GM21423 (cell line): ENCODE data around the gene DCPS.
A peak's percentile ranks its signal among the peaks of the same experiment; 100 is the strongest.
"Not testable (repeated sequence)": the region's sequence is repeated elsewhere in the genome, so short reads cannot be mapped to it uniquely, and the experiment has no call there.

Experiments used
- ATAC-seq: cut with Tn5 transposase; IDR thresholded peaks from one replicate; pipeline ENCODE4 v1.9.1; 2021; ENCODE audit warnings: mild to moderate bottlenecking, moderate library complexity; ENCODE audit not compliant: unreplicated experiment

DCPS gene

DNA sequence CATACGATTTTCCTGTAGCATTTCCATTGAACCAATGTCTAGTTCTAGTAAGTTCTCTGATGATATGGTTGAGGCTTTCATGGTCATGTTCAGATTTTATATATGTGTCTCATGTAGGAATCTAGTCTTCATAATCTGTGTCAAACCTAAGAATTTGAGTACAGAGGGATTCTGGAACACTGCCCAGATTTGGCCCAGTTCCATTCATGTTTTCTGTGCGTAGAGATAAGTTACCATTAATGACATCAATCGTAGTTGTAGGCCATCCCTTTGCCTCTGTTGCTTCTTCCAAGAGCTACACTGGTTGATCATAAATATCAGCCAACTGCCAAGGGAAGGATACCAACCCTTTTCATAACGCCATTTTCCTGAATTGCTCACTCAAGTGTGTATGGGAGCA is 74.9 kb downstream of the DCPS start:
- ATAC-seq: no peak

DNA sequence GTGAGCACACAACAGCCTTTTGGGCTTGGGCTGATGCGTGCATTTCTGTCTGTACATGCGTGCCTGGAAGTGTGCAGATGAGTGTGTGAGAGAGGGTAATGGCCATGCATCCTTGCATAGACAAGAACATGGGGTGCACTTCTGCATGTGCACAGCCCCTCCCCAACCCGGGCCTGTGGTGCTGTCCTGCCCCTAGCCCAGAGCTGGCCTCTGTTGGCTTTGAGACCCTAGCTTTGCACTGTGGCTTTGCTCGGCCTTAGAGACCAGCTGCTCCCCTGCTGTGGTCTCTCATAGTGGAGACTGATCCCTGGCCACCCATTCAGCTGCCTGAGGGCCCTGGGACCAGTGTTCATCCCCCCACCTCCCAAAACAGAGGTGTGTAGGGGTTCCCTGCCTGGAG is 77.0 kb downstream of the DCPS start:
- ATAC-seq: no peak

DNA sequence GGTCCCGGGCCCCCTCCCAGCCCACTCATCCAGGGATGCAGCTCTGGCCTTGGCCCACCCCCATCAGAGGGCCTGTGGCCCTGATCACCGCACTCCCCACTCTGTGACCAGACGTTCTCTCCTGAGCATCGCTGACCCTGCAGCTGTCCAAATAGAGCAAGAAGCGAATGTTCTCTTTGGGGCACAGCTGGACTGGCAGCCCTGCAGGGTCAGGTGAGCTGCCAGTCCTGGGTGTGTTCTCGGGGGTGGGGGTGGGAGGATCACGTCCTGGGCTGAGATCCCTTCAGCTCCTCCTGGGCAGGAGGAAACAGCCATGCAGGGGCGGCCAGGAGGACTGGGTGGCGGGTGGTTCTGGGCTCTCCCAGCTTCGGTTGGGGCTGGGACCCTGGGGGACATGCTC is 78.1 kb downstream of the DCPS start:
- not testable (repeated sequence) for ATAC-seq

DNA sequence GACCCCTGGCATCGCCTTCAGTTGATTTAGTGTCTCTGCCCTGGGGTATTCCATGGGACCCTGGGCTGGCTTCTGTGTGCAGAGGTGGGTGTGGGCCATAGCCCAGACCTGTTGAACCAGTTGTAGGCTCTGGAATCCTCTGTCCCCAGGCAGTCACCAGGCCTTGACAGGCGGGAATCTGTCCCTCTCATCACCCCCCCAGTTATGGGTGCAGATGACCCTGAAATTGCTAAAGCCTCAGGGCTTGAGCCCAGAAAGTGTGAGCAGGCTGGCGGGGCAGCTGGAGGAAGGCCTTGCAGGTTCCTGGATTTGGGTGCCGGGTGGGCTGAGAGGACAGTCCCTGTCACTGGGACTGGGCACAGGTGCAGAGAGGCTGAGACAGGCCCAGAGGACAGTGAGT is 78.8 kb downstream of the DCPS start:
- ATAC-seq: not testable (repeated sequence)

DNA sequence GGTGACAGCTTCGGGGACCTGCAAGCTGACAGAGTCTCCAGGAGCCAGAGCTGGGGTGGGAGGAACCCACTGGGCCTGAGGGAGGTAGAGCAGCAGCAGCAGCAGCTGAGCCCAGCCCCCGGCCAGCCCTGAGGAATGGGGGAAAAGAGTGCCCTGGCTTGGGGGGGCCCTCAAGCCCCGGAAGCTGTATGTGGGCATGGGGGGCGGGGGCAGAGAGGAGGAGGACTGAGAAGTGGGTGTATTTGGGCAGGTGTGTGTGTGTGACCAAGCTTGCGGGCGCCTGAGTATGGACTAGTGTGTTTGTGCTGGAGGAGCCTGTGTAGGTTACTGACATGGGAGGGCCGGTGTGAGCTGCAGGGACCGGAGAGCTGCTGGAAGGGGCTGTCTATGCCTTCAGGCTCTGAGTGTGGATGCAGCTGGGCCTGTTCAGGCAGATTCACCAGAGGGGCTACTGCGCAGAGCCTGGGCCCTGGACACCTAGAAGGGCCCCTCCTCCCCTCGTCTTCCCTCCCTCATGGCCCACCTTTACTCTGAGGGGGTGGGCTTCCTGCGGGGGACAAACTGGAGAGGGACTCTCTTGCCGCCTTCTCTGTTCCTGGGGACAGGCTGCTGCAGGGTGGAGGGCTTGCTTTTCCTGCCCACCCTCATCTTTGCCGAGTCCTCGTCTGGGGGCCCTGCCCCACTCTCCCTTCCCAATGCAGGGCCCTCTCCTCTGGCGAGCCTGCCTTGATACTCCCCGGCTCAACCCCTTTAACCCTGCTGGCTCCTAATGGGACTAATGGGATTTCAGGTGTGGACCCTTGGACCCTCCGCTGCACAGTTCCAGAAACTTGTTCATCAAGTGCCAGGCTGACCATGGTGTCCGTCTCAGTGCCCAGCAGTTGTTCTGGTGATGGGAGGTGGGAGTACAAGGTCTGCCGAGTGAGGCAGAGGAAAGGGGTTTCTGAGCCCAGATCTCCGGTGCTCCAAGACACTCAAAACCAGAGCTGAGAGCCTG is 79.8 kb downstream of the DCPS start:
- no peak for ATAC-seq

DNA sequence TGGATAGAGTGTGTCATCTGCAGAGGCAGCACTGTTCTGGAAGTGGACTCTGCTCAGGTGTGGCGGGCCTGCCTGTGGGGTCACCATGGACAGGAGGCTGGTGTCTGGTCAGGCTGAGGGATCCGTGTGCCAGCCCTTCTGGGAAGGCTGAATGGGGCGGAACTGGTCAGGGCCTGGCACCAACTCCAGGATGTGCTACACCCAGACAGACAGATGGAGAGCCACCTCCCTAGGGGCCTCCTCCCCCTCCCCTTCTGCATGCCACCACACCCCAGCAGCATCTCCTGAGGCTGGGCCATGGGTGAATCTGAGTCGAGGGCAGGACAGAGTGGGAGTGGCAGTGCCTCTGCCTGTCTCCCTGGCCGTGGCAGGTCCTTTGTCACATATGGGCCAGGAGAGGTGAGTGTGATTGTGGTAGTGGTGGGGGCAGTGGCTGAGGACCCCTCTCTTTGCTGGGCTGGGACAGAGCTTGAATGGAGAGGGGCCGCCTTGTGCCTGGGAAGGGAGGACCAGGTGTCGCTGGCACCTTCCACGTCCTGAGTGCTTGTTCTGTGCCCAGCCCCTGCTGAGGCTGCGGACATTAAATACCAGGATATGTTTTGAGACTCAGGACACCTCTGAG is 80.7 kb downstream of the DCPS start:
- ATAC-seq: no peak

DNA sequence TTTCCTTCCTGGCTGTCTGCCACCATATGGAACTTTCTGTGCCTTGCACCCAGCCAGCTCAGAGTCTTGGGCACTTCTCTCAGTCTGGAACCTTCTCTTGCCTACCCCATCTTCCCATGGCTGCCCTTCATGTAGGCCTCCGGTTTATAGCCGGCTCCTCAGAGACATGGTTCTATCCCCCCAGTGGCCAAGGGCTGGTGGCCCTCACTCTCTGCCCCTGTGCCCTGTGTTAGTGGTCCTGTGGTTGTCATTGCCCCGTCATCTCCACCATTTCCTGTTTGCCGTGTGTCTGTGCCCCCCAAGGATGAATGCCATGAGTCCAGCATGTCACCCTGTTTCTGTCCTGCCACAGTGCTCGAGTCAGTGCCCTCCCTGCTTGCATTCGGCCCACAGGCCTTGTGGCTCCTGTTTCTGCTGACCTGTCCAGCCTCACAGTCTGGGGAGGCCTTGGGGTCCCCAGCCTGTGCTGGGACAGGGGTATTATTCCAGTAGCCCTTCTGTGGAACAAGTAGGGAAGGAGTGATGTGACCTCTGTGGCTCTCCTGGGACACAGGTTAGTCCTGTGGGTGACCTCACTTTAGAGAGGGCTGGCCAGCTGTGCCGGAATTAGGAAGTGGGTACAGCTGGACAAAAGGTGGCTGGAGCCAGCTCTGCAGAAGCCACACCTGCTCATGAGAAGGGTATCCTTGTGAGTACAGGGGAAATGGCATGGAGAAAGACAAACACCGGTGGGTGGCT is 82.3 kb downstream of the DCPS start:
- no peak for ATAC-seq

DNA sequence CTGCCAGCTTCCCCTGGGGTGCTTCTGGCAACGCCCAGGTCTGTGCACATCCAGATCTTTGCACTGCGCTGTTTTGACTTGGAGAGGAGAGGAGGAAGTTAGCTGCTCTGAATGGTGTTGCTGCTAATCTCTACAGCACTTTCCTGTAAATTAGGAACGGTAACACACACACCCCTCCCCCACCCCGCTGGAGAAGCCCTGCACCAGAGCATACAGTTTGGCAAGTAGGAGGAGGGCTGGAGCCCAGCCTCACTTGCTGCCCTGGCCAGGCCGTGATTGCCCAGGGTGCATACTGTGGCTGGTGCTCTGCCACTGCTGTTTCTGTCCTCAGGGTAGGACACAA is 82.8 kb downstream of the DCPS start:
- ATAC-seq: not testable (repeated sequence)

DNA sequence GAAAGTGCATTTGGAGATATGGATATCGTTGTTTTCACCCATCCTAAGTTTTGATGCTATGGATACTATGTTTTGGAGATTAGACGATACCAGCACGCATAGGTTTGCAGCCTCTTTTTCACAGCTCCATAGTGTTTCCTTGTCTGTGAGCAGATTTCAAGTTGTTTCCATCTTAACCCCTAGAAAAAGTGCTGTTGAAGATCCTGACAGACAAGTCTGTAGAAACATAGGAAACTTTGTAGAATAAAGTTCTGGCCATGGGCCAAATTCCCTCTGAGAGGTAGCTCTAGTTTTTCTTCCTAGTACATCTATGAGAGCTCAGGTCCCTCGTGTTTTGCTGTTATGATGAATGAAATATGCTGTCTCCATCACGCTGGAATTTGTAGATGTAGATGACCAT is 84.0 kb downstream of the DCPS start:
- ATAC-seq: no peak

DNA sequence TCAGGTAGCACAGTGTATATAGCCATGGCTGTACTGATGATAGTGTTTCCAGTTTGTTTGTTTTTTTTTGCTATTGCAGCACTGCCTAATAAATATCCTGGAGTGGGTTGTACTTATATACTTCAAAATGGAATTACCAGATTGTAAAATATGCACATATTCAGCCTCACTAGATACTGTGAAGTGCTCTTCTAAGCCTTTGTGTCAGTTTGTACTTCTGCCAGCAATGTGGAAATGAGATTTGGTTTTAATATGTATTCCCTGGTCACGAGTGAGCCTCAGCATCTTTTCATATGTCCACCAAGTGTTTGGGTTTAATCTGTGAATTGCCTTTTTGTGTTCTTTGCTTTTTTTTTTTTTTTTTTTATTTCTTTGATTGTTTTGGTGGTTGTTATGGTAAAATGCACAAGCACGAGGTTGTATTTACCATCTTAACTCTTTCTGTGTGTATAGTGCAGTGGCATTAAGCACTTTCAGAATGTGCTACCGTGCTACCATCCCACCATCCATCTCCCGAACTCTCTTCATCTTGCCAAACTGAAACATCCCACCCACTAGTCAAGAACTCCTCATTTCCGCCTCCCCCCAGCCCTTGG is 86.5 kb downstream of the DCPS start:
- ATAC-seq: no peak

DNA sequence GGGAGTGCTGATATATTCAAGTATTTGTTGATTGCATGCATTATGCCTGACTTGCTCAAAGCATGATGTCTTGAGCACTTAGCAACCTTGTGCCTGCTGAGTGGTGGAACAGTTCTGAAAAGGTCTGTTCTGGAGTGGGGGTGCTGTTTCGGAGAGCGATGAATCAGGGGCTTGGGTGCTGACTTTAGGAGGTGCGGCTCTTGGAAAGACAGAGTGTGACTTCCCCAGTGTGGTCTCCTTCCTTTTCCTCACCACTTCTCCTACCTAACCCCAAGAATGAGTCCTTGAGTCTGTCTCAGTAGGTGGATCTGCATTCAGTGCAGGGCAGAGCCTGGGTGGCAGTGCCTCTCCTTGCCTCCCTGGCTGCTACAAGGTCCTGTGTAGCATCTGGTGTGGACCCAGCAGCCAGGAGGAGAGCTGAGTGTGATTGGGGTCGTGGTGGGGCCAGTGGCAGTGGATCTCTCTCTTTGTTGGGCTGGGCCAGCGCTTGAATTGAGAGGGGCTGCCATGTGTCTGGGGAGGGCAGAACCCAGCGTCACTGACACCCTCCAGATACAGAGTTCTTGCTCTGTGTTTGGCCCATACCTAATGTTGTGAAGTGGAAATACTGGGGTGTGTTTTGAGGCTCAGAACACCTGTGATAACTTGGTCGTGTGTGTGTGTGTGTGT is 87.6 kb downstream of the DCPS start:
- ATAC-seq: no peak

DNA sequence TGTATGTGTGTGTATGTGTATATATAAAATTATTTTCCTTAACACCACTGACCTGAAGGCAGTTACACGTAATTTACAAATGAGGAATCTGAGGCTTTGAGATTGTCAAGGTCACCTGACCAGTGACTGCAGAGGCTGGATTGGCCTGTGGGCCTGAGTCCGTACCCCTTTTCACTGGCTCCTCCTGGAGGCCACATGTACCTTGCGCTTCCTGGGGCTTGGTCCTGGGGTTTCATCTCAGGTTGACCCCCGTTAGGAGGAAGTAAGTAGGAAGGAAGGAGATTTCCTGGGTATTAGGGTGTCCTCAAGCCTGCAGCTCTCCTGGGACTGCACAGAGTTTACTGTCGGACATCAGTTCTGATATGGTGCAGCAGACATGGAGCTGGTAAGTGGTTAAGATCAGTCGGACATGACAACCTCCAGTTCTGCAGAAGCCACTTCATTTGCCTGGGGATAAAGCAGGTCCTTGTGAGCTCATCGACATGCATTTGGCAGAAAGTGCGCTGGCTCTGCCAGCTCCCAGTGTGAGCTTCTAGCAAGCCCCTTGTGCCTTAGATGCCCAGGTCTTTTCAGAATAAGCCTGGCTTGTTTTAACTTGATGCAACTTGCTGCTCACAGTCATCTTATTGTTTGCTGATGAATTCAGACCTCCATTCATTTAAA is 88.2 kb downstream of the DCPS start:
- peak; percentile 91 for ATAC-seq

DNA sequence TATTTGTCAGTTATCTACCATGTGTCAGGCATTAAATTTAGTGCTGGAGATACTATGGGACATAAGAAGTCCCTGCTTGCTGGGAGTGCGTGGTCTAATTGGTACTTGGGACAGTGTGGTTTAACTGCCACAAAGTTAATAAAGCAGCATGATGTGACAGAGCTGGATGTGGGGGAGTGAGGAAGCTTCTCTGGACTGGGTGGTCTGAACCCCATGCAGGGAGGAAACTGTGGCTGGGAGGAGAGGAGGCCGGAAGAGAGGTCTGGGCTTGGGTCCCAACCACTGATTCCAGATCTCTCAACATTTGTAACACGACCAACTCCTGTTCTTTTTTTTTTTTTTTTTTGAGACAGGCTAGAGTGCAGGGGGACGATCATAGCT is 88.8 kb downstream of the DCPS start:
- ATAC-seq: peak; percentile 26

DNA sequence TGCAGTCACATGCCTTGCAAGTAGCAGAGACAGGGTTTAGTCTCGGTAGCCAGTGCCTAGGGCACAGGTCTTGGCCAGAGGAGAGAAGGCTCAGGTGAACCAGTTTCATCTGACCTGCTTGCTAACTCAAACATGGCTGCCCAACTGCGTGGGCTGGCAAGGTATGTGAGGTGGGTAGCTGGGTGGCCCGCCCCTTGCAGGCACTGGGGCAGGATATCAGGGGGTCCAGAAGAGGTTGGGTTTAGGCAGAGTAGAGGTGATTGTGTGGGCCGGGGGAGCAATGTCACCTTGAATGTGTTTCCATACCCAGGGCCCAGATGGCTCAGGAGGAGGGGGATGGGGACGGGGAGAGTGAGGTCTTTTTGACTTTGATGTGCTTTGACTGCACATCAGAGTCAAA is 89.3 kb downstream of the DCPS start:
- ATAC-seq: no peak

DNA sequence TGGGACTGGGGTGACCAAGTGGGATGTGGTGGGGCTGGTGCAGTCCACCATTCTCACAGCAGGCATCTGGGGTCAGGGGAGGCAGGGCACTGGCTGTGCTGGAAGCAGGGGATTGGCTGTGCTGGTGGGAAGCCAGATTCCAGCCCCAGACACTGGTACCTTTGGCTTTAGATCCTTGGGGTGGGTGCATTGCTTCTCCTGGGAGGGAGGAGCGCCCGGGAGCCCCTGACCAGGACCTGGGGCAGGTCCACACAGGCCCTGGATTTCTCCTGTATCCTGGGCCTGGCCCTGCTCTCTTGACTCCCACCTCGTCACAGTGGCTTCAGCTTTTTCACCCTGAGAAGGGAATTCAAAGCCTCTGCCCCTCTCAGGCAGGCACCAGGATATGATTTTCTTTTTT is 90.2 kb downstream of the DCPS start:
- ATAC-seq: no peak

DNA sequence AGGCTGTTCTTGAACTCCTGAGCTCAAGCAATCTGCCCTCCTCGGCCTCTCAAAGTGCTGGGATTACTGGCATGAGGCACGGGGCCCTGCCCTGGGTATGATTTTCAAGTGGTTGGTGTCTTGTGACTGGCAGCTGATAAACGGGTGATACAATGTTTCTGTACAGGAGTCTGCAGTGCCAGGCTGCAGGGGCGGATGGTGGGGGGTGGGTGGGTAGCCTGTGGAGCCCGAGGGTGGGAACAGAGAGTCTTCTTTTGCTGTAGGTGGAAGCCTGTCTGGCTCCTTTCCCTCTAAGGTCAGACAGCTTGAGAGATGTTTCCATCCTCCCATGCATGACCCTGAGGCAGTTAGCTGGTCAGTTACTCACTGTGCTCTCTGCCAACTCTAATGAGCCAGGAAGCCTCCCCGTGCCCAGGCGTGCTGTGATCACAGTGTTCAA is 90.8 kb downstream of the DCPS start:
- ATAC-seq: not testable (repeated sequence)
